Hepatocyte (in vitro differentiated cells): ENCODE measurements around the gene ZDHHC1. TPM values are rescaled to one million over a fixed set of nuclear protein-coding genes. Genes with fewer than 3 reads are reported as not detected.

Experiments
- DNase-seq: peaks from one replicate; pipeline ENCODE4 v3.0.0-alpha.2; 2016; ENCODE audit warnings: low spot score
- H2AFZ ChIP-seq: fragments of 200-600 bp; sonication (generic); 2 replicates; pipeline ENCODE4 v1.6.0; 2016; ENCODE audit warnings: antibody characterized with exemption, mild to moderate bottlenecking
- H3K27ac ChIP-seq: fragments of 200-600 bp; sonication (generic); 2 replicates; pipeline ENCODE4 v1.5.1; 2016; ENCODE audit warnings: mild to moderate bottlenecking
- H3K27me3 ChIP-seq: fragments of 200-600 bp; sonication (generic); 2 replicates; pipeline ENCODE4 v1.6.1; 2016
- H3K36me3 ChIP-seq: fragments of 200-600 bp; sonication (generic); replicated peaks from 2 replicates; pipeline ENCODE4 v1.5.1; 2016; ENCODE audit warnings: low read depth; ENCODE audit not compliant: insufficient read depth
- H3K4me1 ChIP-seq: fragments of 200-600 bp; sonication (generic); 2 replicates; pipeline ENCODE4 v1.5.1; 2016; ENCODE audit warnings: mild to moderate bottlenecking, moderate library complexity; ENCODE audit not compliant: insufficient read depth
- H3K4me2 ChIP-seq: fragments of 200-600 bp; sonication (generic); 2 replicates; pipeline ENCODE4 v1.6.0; 2016
- H3K4me3 ChIP-seq: fragments of 200-600 bp; sonication (generic); 2 replicates; pipeline ENCODE4 v1.5.1; 2016; ENCODE audit warnings: mild to moderate bottlenecking
- H3K79me2 ChIP-seq: fragments of 200-600 bp; sonication (generic); 2 replicates; pipeline ENCODE4 v1.6.0; 2017; ENCODE audit warnings: mild to moderate bottlenecking
- H3K9me2 ChIP-seq: fragments of 200-600 bp; sonication (generic); replicated peaks from 2 replicates; pipeline ENCODE4 v1.6.0; 2017; ENCODE audit warnings: mild to moderate bottlenecking; ENCODE audit not compliant: insufficient read depth
- H3K9me3 ChIP-seq: fragments of 200-600 bp; sonication (generic); 2 replicates; pipeline ENCODE4 v1.5.1; 2016; ENCODE audit warnings: low read depth, mild to moderate bottlenecking
- H4K20me1 ChIP-seq: fragments of 200-600 bp; sonication (generic); 2 replicates; pipeline ENCODE4 v1.6.0; 2016; ENCODE audit warnings: mild to moderate bottlenecking; ENCODE audit not compliant: insufficient read depth, poor library complexity, severe bottlenecking
- EZH2 ChIP-seq: fragments of 200-600 bp; sonication (generic); IDR thresholded peaks from 2 replicates; pipeline ENCODE4 v1.6.1; 2016; ENCODE audit warnings: antibody characterized with exemption, mild to moderate bottlenecking, borderline replicate concordance
- EZH2phosphoT487 ChIP-seq: fragments of 200-600 bp; sonication (generic); IDR thresholded peaks from one replicate; pipeline ENCODE4 v1.6.1; 2018; ENCODE audit warnings: antibody characterized with exemption, mild to moderate bottlenecking, low read depth, moderate library complexity; ENCODE audit not compliant: unreplicated experiment, severe bottlenecking
- WGBS: methylation state at CpG from one replicate; pipeline ENCODE4 v1.1.6; 2016; ENCODE audit warnings: low lambda C conversion rate; ENCODE audit errors: missing lambda C conversion rate; 5-methylcytosine and 5-hydroxymethylcytosine counted together
- polyA plus RNA-seq: library from polyadenylated mRNA; unstranded; fragments of >200 nt; fragmentation: Nextera tagmentation; extraction: Ambion mirVana; gene quantifications from 2 replicates; pipeline ENCODE4 v1.2.1, GENCODE V29; 2016
- total RNA-seq: library from RNA; depleted of rRNA; stranded (reverse); fragments of >200 nt; gene quantifications from 2 replicates; pipeline ENCODE4 v1.2.3, GENCODE V29; 2014
- TF ChIP-seq, protein P1 (sequence below): fragments of 200-600 bp; sonication (generic); IDR thresholded peaks from 2 replicates; pipeline ENCODE4 v1.5.1; 2016; ENCODE audit warnings: antibody characterized with exemption, mild to moderate bottlenecking; ENCODE audit not compliant: poor library complexity

The ZDHHC1 gene
- total and polyA plus RNA-seq, 2 experiments from 2014 or later, result 5.9 to 10.6 TPM

DNA sequence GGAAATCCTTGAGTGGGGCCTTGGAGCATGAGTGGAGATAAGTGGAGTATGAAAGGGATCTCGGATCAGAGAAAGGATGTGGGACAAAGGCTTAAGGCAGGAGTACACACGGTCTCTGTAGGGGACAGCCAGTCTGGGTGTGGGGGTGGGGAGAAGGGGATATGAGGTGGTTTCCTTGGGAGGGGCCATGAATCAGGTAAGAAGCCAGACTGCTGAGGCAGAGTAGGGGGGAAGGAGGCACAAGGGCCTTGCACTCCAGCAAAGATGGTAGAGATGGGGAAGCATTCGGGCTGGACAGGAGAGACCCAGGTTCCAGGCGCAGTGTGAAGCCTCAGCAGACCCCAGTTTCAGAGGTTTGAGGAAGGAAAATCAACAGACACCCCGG is 16.2 kb upstream of the ZDHHC1 start:
- H2AFZ ChIP-seq, result no peak overlapping the region

DNA sequence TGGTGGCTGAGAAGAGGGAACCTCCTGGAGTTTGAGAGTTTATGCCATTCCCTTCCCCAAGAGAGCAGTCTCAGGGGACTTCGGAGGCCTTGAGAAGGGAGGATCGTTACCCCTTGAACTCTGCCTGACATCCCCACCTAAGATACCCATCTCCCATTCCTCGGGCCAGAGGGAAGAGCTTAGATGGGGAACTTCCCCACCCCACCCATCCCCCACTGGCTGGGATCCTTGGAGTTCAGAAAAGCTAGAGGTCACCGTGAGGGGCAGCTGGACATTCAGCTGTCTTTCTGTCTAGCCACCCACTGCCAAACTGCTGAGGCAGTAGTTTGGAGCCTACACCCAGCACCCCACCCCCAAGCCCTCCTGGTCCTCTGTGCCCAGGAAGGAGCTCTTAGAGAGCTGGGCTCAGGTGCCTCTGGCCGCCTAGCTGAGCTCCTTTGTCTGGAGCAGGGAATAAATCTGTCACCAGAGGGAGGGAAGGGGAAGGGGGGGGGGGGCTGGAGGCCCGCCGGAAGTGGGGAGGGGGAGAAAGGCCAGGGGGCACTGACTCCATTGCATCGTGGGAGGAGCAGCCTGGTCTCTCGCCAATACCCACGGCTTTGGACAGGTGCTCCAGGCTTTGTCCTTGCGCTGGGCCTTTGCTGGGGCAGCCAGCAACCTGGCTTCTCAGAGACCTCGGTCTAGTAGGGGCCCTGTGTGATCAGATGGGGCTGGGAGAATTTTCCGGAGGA is 15.7 kb upstream of the ZDHHC1 start:
- TF ChIP-seq EZH2, result no peak
- TF ChIP-seq EZH2phosphoT487, result no peak
- TF ChIP-seq, protein P1, sequence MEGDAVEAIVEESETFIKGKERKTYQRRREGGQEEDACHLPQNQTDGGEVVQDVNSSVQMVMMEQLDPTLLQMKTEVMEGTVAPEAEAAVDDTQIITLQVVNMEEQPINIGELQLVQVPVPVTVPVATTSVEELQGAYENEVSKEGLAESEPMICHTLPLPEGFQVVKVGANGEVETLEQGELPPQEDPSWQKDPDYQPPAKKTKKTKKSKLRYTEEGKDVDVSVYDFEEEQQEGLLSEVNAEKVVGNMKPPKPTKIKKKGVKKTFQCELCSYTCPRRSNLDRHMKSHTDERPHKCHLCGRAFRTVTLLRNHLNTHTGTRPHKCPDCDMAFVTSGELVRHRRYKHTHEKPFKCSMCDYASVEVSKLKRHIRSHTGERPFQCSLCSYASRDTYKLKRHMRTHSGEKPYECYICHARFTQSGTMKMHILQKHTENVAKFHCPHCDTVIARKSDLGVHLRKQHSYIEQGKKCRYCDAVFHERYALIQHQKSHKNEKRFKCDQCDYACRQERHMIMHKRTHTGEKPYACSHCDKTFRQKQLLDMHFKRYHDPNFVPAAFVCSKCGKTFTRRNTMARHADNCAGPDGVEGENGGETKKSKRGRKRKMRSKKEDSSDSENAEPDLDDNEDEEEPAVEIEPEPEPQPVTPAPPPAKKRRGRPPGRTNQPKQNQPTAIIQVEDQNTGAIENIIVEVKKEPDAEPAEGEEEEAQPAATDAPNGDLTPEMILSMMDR, result no peak
- H2AFZ ChIP-seq, result no peak overlapping the region

More for the DNA sequence above, 16.2 kb upstream of the ZDHHC1 start:
- peaks cover 13% of the 10 kb centered on the region for H3K4me1 ChIP-seq
- WGBS, result 71% methylated on average over 5 of the region's 5 CpGs
- no peaks in the 10 kb centered on the region for H3K36me3 ChIP-seq
- peaks cover 24% of the 10 kb centered on the region for H3K27me3 ChIP-seq
- H3K9me2 ChIP-seq, result no peaks in the 10 kb centered on the region
- DNase-seq, result no peak
- peak overlapping the region; percentile 98 for H3K4me2 ChIP-seq
- no peaks in the 10 kb centered on the region for H4K20me1 ChIP-seq
- H3K4me3 ChIP-seq, result no peak overlapping the region
- no peaks in the 10 kb centered on the region for H3K9me3 ChIP-seq
- TF ChIP-seq EZH2, result no peak
- TF ChIP-seq, protein P1, result no peak
- no peak for TF ChIP-seq EZH2phosphoT487
- H3K79me2 ChIP-seq, result no peaks in the 10 kb centered on the region
- no peak overlapping the region for H3K27ac ChIP-seq

DNA sequence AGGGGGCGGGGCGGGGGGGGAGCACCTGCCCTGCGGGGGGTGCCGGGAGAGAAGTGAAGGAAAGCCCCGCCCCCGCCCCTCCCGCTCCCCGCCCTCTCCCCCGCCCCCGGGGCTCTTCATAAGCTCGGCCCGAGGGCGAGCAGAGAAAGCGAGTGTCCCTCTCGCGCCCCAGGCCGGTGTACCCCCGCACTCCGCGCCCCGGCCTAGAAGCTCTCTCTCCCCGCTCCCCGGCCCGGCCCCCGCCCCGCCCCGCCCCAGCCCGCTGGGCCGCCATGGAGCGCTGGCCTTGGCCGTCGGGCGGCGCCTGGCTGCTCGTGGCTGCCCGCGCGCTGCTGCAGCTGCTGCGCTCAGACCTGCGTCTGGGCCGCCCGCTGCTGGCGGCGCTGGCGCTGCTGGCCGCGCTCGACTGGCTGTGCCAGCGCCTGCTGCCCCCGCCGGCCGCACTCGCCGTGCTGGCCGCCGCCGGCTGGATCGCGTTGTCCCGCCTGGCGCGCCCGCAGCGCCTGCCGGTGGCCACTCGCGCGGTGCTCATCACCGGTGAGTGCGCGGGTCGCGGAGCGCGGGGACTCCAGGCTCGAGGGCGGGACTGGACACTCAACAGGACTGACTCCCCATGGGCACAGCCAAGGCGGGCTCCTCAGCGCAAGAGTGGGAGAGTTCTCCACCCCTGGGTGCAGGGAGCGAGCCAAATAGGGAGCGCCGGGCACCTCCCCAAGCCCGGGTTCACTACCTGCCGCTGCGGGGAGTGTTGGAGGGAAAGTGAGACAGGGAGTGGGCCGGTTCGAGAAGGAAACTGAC is 14.9 kb upstream of the ZDHHC1 start, which contains the start of gene HSD11B2:
Gene HSD11B2, plus strand, starts transcription at position 145 of the 798 bp plus-strand sequence. Its CDS starts 128 bp downstream, at position 273.
- H3K27me3 ChIP-seq, result peaks cover 24% of the 10 kb centered on the region
- no peaks in the 10 kb centered on the region for H3K79me2 ChIP-seq
- peak within 1 kb of the TSS; percentile 49 for H3K4me3 ChIP-seq
- peaks cover 13% of the 10 kb centered on the region for H3K4me1 ChIP-seq
- no peaks in the 10 kb centered on the region for H3K9me3 ChIP-seq
- peak within 1 kb of the TSS; percentile 76 for H2AFZ ChIP-seq
- no peaks in the 10 kb centered on the region for H4K20me1 ChIP-seq
- TF ChIP-seq, protein P1, result peak; percentile 1
- no peak for TF ChIP-seq EZH2
- TF ChIP-seq EZH2phosphoT487, result no peak
- H3K27ac ChIP-seq, result no peak within 1 kb of the TSS
- H3K9me2 ChIP-seq, result no peaks in the 10 kb centered on the region
- peak; percentile 88 for DNase-seq
- H3K36me3 ChIP-seq, result no peaks in the 10 kb centered on the region
- peak within 1 kb of the TSS; percentile 98 for H3K4me2 ChIP-seq
- WGBS, result 2% methylated on average over 39 of the region's 87 CpGs

More for the DNA sequence above, 15.7 kb upstream of the ZDHHC1 start:
- no peak for DNase-seq
- Histone ChIP-seq H3K4me3 (no peak overlapping the region), H3K79me2 (no peaks in the 10 kb centered on the region), H3K9me2 (no peaks in the 10 kb centered on the region), H3K4me1 (peaks cover 13% of the 10 kb centered on the region), H4K20me1 (no peaks in the 10 kb centered on the region), H3K36me3 (no peaks in the 10 kb centered on the region), H3K27me3 (peaks cover 24% of the 10 kb centered on the region), H3K27ac (no peak overlapping the region), H3K9me3 (no peaks in the 10 kb centered on the region), H3K4me2 (peak overlapping the region; percentile 98)
- WGBS, result 33% methylated on average over 10 of the region's 13 CpGs
